ENCODE data around the gene ABAT.
"Not testable (repeated sequence)": the region's sequence is repeated elsewhere in the genome, so short reads cannot be mapped to it uniquely, and the experiment has no call there.

ABAT gene

DNA sequence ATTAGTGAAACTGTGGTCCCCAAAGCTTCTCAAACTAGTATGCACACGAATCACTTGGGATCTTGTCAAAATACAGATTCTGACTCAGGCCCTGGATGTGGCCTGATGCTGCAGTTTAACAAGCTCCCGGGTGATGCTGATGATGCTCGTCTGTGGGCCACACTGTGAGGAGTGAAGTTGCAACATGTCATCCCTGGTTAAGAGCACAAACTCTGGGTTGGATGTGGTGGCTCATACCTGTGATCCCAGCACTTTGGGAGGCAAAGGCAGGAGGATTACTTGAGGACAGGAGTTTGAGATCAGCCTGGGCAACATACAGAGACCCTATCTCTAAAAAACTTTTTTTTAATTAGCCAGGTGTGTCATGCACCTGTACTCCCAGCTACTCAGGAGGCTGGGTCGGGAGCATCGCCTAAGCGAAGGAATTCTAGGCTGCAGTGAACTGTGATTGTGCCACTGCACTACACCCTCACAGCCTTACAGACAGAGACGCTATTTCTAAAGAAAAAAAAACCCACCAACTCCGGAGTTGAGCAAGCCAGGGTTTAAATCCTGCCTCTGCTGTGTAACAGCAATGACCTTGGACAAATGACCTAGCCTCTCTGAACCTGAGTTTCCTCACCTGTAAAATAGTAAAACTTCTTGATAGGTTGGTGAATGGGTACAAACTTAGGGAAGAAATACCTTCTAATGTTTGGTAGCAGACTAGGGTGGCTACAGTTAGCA lies 24.4 kb upstream of the ABAT start:
- DNase-seq = no peak

DNA sequence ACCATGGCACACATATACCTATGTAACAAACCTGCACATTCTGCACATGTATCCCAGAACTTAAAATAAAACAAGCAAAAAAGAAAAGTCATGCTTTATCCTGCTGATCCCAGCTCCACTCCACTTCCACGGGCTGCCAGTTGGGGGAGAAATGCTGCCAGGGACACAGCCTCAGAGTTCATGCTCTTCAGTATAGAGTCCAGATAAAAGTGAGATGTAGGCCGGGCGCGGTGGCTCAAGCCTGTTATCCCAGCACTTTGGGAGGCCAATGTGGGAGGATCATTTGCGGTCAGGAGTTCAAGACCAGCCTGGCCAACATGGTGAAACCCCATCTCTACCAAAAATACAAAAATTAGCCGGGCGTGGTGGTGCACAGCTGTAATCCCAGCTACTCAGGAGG lies 22.5 kb upstream of the ABAT start:
- not testable (repeated sequence) for DNase-seq

DNA sequence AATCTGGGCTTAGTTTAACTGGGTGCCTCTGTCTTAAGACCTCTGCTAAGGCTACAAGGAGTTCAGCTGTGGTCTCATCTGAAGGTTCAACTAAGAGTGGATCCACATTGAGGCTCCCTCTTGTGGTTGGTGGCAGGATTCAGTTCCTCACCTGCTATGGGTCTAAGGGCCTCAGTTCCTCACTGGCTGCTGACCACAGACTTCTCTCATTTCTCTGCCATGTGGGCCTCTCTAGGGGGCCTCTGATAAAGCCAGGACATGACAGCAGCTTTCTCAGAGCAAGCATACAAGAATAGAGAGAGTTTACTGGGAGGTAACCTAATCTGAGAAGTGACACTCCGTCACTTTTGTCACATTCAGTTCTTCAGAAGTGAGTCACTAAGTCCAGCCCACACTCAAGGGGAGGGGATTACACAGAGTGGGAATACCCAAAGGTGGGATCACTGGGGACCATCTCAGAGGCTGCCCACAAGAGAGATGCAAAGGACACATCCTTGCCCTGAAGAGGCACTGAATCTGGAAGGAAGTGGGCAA lies 19.2 kb upstream of the ABAT start:
- DNase-seq = peak; percentile 28

DNA sequence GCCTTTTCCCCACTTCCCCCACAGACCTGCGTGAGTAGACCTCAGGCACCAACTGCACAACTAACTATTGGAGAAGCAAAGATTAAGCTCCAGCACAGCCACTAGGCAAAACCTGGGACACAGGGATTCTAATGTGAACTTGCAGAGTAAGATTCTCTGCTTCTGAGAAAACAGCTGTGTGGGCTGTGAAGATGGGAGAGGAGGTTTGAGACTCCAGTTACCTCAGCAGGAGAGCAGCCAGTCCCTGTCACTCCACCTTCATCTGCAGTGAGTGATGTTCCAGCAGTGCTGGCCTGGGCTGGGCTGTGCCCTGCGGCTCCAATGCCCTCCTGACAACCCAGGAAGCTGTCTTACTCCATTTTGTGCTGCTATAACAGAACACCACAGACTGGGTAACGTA lies 18.0 kb upstream of the ABAT start:
- no peak for DNase-seq

DNA sequence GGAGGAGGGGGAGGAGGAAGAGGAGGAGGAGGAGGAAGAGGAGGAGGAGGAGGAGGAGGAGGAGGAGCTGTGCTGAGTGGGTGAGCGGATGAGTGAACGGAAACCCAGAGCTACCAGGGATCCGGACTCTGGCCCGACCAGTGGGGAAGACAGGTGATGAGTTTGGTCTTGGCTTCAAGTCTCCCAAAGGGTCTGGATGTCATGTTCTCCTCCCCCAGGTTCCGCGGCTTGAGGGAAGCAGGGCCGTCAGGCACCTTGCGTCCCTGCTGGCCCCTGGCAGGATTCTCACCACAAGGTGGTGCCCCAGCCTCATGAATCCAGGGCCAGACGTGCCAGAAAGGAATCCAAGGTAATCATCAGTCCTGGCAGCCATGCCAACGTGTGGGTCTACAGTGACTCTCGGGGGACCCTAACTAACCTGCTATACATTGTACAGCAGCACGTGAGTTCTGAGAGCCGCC lies 13.5 kb upstream of the ABAT start:
- peak; percentile 50 for DNase-seq

DNA sequence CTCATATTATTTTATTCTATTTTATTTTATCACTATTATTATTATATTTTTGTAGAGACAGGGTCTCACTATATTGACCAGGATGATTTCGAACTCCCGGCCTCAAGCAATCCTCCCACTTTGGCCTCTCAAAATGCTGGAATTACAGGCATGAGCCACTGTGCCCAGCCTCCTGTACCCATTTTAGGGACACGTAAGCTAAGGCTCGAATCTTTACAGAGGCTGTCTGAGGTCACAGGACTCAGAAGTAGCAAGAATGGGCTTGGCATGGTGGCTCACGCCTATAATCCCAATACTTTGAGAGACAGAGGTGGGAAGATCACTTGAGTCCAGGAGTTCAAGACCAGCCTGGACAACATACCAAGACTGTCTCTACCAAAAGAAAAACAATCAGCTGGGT lies 12.7 kb upstream of the ABAT start:
- no peak for DNase-seq

DNA sequence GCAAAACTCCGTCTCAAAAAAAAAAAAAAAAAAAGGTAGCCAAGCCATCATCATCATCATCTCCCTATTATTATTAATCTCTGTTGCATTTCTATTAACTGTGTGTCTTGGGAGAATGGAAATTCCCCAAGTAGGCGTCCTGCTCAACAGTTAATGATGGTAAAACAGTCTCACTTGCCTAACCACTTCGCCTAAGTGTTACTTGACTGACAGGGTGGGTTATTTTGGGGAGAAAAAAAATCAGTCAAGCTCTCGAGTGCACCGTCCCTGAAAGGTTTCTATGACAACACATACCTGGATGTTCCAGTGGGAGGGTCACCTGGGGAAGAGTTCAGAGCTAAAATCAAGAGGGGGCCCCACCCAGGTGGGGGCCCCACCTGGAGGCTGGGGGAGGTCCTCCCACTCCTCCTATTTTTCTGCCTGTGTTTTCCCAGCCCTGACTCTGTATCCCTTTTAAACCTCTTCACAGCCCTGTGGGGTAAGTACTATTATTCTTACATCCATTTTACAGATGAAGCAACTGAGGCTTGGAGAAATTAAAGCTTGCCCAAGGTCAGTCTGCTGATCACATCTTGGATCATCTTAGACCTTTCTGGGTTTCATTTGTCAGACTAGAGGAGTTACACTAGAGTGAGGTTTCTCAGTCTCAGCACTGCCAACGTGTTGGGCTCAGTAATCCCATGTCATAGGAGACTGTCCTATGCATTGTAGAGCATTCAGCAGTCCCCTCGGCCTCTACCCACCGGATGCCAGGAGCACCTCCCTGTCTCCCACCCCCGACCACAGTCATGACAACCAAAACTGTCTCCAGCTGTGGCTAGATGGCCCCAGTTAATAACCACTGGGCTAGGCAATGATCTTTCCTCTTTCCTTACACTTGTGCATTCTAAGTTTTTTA lies 11.0 kb upstream of the ABAT start:
- DNase-seq = no peak

DNA sequence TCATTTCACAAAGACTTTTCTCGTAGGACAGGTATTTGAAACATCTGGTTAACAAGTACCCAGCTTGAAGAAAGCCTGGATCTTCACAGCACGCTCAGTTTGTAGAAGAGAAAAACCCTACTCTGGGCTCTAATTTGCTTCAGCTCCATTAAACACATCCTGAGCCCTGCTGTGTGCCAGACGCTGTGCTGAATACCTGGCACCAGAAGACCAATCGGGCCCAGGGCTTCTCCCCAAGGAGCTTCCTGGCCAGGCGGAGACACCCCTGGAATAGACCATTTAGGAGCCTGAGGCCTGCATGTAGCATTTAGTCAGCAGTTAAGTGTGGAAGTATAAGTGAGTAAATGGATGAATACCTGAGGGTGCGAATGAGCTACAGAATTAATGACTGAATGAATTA lies 8.9 kb upstream of the ABAT start:
- no peak for DNase-seq

DNA sequence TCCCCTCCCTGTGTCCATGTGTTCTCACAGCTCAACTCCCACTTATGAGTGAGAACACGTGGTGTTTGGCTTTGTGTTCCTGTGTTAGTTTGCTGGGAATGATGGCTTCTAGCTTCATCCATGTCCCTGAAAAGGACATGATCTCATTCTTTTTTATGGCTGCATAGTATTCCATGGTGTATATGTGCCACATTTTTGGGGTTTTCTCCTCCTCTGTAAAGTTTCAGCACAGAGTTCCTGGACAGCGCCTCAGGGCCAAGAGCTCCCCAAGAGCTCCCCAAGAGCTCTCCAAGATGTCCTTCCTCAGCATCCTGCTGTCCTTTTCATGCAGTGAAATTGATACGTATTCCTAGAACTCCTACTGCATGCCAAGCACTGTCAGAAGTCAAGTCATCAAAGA lies 6.9 kb upstream of the ABAT start:
- DNase-seq = no peak

DNA sequence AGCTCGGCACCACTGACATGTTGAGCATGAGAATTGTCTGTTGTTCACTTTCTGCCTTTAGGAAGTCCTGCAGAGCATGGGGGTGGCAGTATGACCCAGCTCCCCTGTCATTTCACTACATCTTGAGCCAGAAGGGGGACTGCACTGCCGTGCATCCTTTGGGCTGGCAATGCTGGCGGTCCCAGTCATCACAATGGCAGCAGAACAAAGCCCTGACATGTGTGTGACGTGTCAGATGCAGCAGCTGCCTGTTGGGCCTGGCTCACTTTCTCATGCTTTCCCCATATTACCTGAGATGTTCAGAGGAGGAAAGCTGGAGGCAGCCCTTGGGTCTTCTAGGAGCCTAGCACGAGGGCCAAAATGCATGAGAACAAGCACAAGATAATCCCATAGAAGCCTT lies 6.3 kb upstream of the ABAT start:
- no peak for DNase-seq

DNA sequence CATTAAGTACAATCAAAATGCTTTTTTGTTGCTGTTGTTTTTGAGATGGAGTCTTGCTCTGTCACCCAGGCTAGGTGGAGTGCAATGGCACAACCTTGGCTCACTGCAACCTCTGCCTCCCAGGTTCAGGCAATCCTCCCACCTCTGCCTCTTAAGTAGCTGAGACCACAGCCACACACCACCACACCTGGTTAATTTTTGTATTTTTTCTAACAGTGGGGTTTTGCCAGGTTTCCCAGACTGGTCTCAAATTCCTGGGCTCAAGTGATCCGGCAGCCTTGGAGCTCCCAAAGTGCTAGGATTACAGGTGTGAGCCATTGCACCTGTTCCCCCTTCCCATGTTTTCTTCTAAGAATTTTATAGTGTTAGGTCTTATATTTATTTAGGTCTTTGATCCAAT lies 4.9 kb upstream of the ABAT start:
- DNase-seq = no peak

DNA sequence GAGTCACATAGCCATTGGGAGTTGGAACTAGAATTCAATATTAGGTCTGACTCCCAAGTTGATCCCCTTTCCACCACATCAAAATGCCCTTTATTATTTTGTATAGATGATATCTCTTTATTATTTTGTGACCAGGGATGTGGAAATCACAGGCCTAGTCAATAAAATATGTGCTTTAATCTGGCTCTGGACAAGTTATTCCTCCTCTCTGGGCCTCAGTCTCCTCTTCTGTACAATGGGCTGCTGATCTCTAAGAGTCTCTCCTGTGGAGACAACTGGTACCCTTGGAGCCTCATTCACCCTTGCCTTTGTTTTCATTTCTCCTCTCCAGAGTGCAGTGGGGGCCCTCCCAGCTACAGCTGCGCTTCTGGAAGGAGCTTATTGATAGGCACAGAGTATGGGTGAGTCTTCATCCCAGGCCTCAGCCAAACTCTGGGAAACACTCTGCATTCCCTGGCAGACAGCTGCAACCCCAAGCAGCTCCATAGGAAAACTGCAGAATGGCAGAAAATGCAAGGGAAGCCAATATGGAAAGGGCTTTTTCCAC lies 4.3 kb upstream of the ABAT start:
- no peak for DNase-seq

DNA sequence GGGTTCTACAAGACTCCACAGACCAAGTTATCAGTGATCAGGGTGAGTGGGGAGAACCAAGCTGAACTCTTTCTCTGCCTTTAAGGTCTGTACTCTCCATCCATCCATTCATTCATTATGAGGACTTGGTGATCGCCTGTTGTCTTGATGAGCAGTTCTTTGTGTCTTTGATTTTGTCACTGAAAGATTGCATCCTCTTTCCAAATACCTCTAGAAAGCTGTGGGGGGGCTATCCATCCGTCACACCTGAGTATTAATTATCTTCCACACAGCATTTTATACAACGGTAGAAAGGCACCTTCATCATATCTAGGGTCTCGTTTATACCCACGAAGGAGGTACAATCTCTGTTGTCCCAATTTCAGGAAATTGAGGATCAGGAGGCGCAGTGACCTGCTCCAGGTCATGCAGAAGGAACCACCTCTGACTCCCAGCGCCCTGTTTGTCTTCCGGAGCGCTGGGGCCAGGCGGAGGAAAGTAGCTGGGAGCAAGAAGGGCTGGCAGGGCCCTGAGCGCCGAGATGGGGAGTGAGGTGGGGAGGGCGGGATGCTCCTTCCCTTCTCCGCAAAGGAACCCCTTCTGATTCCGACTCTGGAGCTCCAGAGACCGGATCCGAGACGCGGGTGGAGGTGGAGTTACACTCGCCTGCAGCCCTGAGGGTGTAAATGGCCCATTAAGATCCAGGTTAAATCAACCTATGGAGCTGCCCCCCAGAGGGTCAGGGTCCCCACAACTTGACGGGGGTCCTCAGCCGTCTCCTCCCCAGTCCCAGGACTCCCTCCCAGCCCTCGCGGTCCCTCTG lies 605 bp upstream of the ABAT start:
- no peak for DNase-seq

DNA sequence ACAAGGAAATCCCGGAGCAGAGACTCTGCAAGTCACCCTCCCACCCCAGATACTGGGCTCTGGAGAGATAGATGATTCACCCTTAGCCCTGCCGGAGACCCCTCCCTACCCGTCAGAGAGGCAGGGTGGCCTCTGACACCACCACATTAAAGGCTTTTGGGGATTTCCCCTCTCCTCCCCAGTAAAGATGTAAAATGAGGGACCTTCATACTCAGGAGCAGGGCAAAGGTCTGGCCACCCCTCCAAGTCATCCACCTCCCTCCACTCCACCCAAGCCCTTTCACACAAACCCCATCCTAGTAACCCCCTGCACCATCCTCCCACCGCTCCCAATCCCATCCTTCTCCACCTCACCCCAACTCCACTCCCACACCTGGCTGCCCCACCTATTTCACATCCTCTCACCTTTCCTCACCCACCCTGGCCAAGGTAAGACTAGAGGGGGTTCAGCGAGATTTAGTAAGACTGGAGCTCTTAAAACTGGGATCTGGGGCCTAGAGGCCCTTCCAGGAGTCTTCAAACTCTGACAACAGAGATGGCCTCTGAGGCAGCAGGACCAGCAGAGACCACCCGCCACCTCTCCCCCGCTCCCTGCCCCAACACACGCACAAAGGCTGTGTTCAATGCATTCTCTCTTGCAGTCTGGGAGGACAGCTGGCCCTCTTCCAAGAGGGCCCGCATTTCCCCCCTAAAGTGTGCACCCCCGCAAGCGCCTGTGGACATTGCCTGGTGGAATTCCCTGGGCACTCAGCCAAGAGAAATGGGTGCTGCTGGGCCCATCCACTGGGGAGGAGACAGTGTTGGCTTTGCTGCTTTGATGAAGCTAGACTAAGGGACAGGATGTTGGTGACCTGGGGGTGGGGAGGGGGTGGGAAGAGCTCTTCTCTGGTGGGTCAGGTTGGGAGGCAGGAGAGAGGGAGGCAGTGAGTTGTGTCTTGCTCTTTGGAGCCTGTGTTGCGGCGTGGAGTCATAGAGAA lies 1.1 kb downstream of the ABAT start:
- peak; percentile 16 for DNase-seq

DNA sequence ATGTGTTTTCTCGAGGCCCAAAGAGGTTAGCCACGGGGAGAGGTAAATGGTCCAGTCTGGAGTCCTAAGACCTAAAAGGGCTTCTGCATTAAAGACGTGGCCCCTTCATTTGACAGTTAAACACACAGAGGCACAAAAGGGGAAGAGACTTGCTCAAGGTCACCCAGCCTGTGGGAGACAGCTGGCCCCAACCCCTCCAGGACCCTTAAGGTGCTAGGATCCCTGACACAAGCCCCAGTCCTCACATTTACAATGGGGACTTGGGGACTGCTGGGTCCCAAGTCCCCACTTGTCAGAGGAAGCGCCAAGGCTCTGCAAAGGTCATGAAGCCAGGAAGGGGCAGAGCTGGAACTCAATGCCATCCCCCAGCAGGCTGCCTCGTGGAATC lies 1.7 kb downstream of the ABAT start:
- no peak for DNase-seq

DNA sequence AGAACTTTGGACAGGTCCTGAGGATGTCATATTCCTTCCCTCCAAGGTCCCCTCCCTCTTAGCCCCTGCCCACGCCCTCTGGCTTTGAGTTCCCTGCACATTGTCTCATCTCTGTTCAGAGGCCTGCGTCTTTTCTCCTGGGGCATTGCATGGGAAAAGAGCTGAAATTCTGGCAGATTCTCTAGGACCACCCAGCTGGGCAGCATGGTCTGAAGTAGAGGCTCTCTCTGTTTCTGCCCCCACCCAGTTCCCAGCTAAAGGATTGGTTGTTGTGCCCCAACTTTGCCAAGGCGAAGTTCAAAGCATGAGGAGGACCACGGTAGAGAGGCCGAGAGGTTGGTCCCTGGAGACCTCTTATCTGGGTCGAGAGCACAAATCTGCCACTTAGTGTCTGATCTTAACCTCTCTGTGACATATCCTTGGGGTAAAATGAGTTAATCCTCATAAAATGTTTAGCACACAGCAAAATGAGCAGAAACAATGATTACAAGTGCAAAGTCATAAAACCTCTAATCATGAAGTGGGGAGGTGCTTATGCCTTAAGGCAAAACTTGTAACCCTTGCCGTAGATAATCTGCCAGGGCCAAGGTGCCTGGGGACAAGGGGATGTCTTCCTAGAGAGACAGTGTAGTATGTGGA lies 2.4 kb downstream of the ABAT start:
- DNase-seq = no peak

DNA sequence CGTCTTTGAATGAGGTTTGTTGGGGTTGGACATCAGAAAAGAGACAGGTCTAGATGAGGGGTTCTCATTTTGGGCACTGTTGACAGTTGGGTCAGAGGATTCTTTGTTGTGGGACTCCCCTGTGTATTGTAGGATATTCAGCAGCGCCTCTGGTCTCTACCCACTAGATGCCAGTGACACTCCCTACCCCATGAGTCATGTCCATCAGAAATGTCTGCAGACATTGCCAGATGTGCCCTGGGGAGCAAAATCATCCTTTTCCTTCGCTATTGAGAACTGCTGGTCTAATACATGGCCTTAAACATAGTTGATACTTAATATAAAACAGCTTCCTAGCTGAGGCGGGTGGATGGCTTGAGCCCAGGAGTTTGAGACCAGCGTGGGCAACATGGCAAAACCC lies 3.1 kb downstream of the ABAT start:
- DNase-seq = peak; percentile 17

DNA sequence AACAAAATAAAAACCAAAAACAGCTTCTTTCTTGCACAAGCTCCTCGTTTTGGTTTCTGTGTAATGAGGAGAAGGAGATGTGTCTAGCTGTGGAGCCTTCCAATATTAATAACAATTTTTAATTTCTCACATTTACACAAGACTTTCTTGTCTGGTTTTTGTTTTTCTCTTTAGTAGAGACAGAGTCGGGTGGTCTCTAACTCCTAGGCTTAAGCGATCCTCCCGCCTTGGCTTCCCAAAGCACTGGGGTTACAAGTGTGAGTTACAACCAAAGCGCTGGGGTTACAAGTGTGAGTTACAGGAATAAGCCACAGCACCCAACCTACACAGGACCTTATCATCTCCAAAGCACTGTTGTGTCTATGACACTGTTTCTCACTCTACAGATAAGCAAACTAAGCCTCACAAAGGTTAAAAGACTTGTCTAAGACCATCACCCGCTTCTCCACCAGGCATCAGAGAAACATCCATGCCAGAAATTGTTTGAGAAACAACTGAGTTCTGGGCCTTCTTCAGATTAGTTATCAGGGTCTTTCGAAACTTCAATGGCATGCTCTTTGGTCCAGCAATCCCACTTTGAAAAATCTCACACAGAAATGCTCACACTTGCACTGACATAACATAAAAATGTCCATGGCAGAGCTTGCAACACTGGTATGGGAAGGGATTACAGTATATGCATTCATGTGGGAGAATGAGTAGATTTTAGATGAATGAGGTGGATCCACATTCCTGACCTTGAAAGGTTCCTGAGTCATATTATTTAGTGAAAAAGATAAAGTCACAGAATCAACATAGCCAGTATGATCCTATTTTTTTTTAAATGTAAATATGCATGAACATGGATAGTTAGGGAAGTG lies 3.9 kb downstream of the ABAT start:
- peak; percentile 81 for DNase-seq

DNA sequence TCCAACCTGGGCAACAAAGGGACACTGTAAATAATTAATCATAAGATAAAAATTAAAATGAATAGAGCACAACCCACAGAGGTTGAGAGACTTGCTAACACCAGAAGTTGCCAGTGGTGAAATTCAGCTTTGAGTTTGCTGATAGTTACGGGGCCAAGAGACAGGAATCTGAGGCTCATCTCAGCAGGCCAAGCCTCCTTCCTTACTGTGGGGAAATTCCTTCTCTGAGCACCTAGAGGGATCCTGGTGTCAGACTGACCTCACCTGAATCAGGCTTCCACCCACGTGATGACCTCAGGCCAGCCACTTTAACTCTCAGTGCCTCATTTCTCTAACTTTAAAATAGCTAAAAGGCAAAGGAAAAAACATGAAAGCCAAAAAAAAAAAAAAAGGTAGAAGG lies 4.7 kb downstream of the ABAT start:
- no peak for DNase-seq
